Measurements from ENCODE around the gene NEURL3. TPM values are rescaled to one million over a fixed set of nuclear protein-coding genes. Genes with fewer than 3 reads are reported as not detected.

NEURL3 gene
- total and polyA plus RNA-seq, 9 of the 15 experiments (the other 6 are each of a cell fraction or from before 2014, with no cell fraction given) = not detected

- H3K36me3 ChIP-seq (ENCODE audit: control insufficient read depth, insufficient read depth, low read length) = no peaks in the 10 kb centered on the region
- peak overlapping the region; percentile 82 for H3K27ac ChIP-seq (ENCODE audit: extremely low read depth, low read depth, low read length)
- H3K27me3 ChIP-seq (ENCODE audit: control insufficient read depth in 2 of 2, insufficient read depth in 2 of 2, low read length in 2 of 2) = no peaks in the 10 kb centered on the region
- peak overlapping the region; percentile 71 to 94; a peak in 3 of 4 replicates for H3K9ac ChIP-seq (ENCODE audit: insufficient read depth in 1 of 2, low read depth in 2 of 2, low read length in 2 of 2)
- TSS peak; percentile 51 for BruUV-seq (replicated peaks)
- CTCF ChIA-PET (ENCODE audit: low intra/inter-chr PET ratio) = no interaction called here
- H2AFZ ChIP-seq (ENCODE audit: low read depth, low read length) = peak overlapping the region; percentile 75
- in situ Hi-C loops (cut with MboI) = no loop called here
- no peaks in the 10 kb centered on the region; the same call in 1 of the 3 replicates for H3K79me2 ChIP-seq (ENCODE audit: control insufficient read depth, insufficient read depth, low read length)
- 42% methylated on average over 22 of the region's 61 CpGs for WGBS (ENCODE audit: insufficient coverage, low coverage, missing lambda C conversion rate)
- FAIRE-seq = peak; percentile 40
- peaks cover 20% of the 10 kb centered on the region for H4K20me1 ChIP-seq (replicated peaks; ENCODE audit: control insufficient read depth, insufficient read depth, low read length)
- H3K4me1 ChIP-seq (replicated peaks in 1 of 2; ENCODE audit: control insufficient read depth in 2 of 2, insufficient read depth in 2 of 2, low read length in 2 of 2) = peaks cover 5 to 26% of the 10 kb centered on the region in 2 experiments; a peak in 4 of 5 replicates
- POLR2A ChIA-PET = interaction anchor here (0.6 to 1.4 kb wide), 3 partner anchors 9 to 265 kb away, joined by 3 to 4 read pairs (median 4); no protein-coding TSS in a partner anchor
- ATAC-seq = peak; percentile 58
- H3K4me2 ChIP-seq (ENCODE audit: insufficient read depth, low read length) = peak overlapping the region; percentile 81
- DNase-seq (ENCODE audit: extremely low read depth in 1 of 4, low spot score in 3 of 4) = peak; percentile 43 to 72 (median 52)
- no peaks in the 10 kb centered on the region for H3K9me3 ChIP-seq (replicated peaks; ENCODE audit: control insufficient read depth, insufficient read depth, low read depth, low read length)
- intact Hi-C loops (cut with micrococcal nuclease) = no loop called here
- H3K4me3 ChIP-seq = peak overlapping the region; percentile 81
- peaks cover 4% of the 10 kb centered on the region for H3K9me1 ChIP-seq (ENCODE audit: control insufficient read depth, insufficient read depth, low read length)
- TF ChIP-seq HDAC2 (IDR thresholded peaks at IDR 0.05) = 0 out of 2 replicates have a peak, but pooled peaks have one; percentile 39
- TF ChIP-seq SPI1 (IDR thresholded peaks at IDR 0.05; ENCODE audit: borderline replicate concordance, low read depth, low read length) = peak; percentile 59; the same call in 1 of the 2 replicates
- peak; percentile 79; the same call in 1 of the 2 replicates for TF ChIP-seq ESRRA (IDR thresholded peaks at IDR 0.05; ENCODE audit: borderline replicate concordance, low read depth)
- no peak for TF ChIP-seq EHMT2 (IDR thresholded peaks at IDR 0.05)
- TF ChIP-seq HMGN3 (IDR thresholded peaks at IDR 0.05; ENCODE audit: borderline replicate concordance, extremely low read depth, insufficient read length, low read depth, low read length) = no peak
- TF ChIP-seq KLF1 (tag; IDR thresholded peaks at IDR 0.05) = 0 out of 2 replicates have a peak, but pooled peaks have one; percentile 31
- no peak for TF ChIP-seq MXD1 (CRISPR knock-in tag; IDR thresholded peaks at IDR 0.05; ENCODE audit: borderline replicate concordance, poor library complexity, severe bottlenecking)
- peak in 1 of 2 experiments; percentile 3; a peak in 1 of 4 replicates for TF ChIP-seq MAZ (CRISPR knock-in tag; conservative IDR thresholded peaks at IDR 0.05 in 1 of 2, IDR thresholded peaks at IDR 0.05 in 1 of 2)
- TF ChIP-seq CEBPB (tag; IDR thresholded peaks at IDR 0.05) = peak; percentile 38
- no peak for TF ChIP-seq ZNF57 (CRISPR knock-in tag; IDR thresholded peaks at IDR 0.05)
- TF ChIP-seq SAP30 (IDR thresholded peaks at IDR 0.05; ENCODE audit: borderline replicate concordance, insufficient read depth, low read depth, low read length, poor library complexity, severe bottlenecking) = peak; percentile 74
- 0 out of 2 replicates have a peak, but pooled peaks have one; percentile 16 for TF ChIP-seq DPF2 (IDR thresholded peaks at IDR 0.05)
- TF ChIP-seq TRIM25 (IDR thresholded peaks at IDR 0.05; ENCODE audit: borderline replicate concordance) = no peak
- TF ChIP-seq AFF1 (IDR thresholded peaks at IDR 0.05; ENCODE audit: low read depth in 1 of 2, partially characterized antibody in 2 of 2) = no peak
Measured at GRCh38 chr2:96537066-96537733, 32.0 kb upstream of the NEURL3 start.

All from K562 (cell line).